Activated effector memory CD4-positive, alpha-beta T cell treated with anti-CD3 and anti-CD28 coated beads, Interleukin-2, amount 50 U/mL, for 16 hours (primary cell): ENCODE measurements around the gene CYTH1.

Source experiments
- DNase-seq: peaks from one replicate; pipeline ENCODE4 v3.0.0-alpha.2; 2020

CYTH1 gene

DNA sequence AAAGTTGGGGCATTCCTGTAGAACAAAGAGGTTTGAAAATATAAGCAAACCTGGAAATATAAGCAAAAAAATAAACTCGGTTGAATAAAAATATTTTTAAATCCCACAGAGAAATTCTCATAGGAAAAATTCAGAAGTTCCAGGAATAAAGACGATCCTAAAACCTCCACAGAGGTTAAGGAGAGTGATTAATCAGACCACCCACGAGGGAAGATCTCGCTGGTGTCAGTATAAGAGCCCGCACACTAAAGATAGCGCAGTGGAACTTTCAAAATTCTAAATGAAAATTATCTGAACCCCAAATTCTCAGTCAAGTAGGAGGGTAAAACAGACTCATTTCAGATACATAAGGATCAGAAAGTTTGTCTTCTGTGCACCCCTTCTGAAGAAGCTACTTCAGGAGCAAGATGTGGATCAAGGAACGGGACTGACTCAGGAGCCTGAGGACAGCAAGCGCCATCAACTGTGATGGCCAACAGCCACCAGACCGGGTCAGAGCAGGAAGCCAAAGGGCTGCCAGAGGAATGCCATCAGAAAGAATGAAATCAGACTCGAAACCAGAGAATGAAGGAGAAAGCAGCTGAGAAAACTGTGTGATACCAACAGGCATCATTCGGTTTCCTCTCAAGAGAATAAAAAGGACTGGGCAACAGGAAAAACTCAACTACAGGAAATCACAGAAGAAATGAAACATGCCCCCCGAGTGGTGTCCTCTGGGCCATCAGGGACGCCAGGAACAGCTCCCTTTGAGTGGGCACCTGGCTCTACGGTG lies 66.9 kb downstream of the CYTH1 start:
- no peak for DNase-seq

- no peak for DNase-seq
Observed at GRCh38 chr17:78714534-78714933, 67.5 kb downstream of the CYTH1 start.

GRCh38 chr17:78712043-78712442 lies 70.0 kb downstream of the CYTH1 start:
- no peak for DNase-seq

DNA sequence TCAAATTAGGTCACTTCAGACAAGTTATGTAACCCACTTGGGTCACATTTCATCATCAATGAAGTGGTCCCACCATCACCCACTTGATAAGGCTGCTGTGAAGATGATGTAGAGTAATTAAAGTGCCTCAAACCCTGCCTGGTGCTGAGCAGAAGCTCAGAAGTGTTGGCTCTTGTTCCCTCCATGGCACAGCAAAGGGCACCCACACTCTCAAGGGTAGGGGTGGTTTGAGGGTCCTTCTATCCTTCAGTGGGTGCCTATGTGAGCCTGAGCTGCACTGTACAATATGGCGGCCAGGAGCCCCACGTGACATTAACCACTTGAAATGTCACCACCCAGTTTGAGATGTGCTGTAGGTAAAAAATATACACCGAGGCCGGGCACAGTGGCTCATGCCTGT lies 71.5 kb downstream of the CYTH1 start:
- DNase-seq = no peak

GRCh38 chr17:78709751-78710181 lies 72.3 kb downstream of the CYTH1 start:
- no peak for DNase-seq

DNA sequence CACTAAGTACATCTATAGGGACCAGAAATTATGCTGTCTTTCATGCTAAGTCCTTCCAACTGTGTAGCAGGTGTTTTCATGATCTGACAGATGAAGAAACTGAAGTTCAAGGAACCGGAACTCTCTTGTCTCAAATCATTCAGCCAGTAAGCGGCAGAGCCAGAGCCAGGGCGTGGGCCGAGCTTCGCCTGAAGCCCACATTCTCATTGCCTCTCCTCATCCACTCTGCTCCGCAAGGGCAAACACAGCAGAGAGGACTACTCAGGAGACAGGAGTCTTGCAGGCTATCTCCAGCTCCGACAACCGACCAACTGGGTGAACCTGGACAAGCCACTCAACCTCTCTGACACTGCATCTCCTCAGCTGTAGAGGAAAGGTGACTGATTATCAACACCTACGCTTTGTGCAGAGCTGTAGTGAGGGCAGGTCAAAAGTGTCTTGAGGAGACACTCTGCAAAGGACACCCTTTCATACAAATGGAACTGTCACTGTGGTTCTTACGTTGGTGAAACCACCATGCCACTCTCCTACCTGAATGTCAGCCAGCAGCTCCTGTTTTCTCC lies 72.9 kb downstream of the CYTH1 start:
- DNase-seq = no peak

DNA sequence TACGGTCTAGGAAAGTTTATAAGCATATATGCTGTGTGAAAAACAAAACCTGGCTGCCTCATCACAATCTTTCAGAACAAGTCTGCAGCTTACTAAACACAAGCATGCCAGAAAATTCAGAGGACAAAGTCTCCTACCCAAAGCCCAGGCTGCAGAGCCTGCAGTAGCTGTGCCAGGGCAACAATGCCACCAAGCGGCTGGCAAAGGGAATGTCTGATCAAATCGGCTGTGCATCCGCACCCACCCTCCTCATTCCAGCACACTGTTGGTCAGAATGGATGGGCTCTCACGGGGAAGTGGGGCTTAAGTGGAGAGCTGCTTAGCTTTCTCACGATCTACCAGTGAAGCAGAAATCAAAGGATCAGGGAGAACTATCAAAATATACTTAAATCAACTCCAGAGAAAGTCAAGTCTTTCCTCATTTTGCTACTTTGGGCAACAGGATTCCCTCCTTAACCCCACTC lies 73.5 kb downstream of the CYTH1 start:
- DNase-seq = peak; percentile 86

GRCh38 chr17:78707923-78708322 lies 74.2 kb downstream of the CYTH1 start:
- no peak for DNase-seq

GRCh38 chr17:78707016-78707415 lies 75.1 kb downstream of the CYTH1 start:
- no peak for DNase-seq

DNA sequence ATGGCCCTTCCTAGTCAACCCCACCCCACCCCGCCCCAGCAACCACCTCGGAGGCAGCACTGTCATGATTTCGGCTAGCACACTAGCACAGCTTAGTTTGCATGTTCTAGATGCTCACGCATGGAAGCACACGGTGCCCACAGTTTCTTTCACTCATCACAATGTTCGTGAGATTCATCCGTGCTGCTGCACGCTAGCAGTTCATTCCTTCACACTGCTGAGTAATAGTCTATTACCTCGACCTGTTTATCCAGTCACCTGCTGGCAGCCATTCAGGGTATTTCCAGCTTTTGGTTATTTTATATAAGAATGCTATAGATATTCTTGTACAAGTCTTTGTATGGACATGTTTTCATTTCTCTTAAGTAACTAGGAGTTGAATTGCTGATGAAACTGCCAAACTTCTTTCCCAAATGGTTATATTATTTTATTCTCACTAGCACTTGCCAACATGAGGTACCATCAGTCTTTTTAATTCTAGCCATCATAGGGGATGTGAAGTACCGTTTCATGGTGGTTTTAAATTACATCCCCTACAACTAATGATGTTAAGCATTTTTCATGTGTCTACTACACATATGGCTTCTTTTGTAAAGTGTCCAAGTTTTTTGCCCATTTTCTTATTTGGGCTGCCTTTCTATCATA lies 75.7 kb downstream of the CYTH1 start:
- DNase-seq = no peak

- DNase-seq = no peak
Observed at GRCh38 chr17:78705071-78705470, 77.0 kb downstream of the CYTH1 start.

GRCh38 chr17:78704594-78704993 lies 77.5 kb downstream of the CYTH1 start:
- DNase-seq = no peak

- DNase-seq = no peak
Observed at GRCh38 chr17:78697554-78698343, 84.3 kb downstream of the CYTH1 start.

GRCh38 chr17:78697122-78697521 lies 85.0 kb downstream of the CYTH1 start:
- DNase-seq = no peak

DNA sequence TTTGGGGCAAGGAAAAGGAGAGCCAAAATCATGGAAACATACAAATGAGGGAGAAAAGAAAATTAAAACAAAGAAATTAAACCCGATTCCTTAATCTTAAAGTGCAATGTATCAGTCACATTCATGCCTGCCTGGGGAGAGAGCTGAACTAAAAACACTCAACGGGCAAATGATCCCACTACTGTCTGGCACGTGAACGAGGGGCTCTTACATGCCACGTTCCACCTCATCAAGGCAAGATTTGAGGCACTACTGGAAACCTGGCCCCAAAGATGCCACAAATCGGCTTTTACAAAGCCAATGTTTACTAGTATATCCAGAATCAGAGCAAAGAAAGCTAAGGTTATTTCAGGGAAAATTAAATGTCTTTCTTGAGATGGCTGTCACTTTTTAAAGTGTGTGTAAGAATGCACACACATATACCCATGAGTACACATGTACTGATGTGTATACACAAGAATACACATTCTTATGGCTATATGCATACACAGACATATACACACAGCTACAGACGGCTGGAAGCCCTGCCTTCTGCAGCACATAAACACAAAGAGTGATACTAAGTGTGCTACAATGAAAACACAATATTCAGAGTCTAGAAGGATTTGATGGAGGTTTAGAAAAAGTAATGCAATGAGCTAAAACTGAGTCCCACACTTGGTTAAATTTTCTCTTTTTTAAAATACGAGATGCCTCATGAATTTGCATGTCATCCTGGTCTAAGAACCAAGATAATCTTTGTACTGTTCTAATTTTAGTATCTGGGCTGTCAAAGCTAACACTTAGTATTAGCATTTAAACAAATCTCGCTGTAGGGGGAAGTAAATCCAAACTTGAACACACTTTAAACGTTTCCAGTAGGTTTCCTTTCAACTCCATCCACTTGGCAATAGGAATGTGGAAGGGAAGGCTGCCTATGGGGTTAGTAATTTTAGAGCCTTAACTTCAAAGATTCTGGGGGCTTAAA lies 85.8 kb downstream of the CYTH1 start:
- no peak for DNase-seq

DNA sequence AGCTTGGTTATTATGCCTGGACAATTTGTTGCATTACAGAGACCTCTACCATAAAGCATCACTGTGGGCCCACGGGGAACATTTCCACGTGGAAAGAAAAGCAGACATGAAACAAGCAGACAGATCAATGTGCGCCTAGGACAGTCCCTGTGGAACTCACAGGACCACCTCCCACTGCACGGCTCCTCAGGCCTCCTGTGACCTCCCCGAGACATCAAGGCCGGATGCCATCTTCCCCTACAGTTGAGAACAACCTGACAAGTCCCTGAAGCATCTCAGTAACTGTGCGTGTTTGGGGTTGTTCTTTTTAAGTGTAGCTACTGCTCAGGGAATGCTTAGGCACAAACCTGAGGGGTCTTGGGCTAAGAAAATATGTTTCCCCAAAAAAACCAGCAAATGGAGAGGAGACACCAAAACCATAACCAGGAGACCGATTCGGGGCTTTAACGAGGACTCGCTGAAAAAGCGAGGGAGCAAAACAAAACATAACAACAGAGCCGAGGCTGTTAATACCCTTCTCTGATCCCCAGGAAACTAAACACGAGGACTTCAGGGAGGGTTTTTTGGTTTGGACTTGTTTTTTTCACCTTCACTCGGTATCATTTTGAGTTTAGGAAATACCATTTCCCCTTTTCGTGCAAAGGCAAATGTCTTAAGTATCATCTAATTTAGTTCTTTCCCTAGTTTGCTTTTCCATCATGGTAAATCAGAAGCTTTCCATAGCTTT lies 87.1 kb downstream of the CYTH1 start:
- DNase-seq = no peak

DNA sequence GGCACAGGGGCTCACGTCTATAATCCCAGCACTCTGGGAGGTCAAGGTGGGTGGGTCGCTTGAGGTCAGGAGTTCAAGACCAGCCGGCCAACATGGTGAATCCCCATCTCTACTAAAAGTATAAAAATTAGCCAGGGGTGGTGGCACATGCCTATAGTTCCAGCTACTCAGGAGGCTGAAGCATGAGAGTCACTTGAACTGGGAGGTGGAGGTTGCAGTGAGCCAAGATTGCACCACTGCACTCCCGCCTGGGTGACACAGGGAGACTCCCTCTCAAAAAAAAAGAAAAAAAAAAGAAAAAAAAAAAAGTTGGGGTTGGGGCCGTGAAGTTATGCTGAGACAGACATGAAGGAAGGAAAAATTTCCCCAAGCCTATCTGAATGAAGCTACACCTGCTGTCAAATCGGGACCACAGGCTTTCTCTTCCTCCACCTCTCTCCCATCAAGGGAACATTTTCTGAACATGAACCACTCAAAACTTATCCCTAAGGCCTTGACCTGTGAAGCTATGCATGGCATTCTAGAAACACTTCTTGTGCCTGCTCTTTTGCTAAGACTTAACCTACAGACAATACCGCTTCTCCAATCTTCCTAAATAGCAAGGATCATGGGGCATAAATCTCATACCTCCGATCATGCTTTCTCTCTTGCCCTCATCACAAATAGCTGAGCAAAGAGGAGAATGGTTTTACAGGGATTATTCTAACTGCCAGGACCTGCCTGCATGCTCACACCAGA lies 88.6 kb downstream of the CYTH1 start:
- DNase-seq = no peak

- no peak for DNase-seq
Observed at GRCh38 chr17:78692460-78693010, 89.5 kb downstream of the CYTH1 start.

DNA sequence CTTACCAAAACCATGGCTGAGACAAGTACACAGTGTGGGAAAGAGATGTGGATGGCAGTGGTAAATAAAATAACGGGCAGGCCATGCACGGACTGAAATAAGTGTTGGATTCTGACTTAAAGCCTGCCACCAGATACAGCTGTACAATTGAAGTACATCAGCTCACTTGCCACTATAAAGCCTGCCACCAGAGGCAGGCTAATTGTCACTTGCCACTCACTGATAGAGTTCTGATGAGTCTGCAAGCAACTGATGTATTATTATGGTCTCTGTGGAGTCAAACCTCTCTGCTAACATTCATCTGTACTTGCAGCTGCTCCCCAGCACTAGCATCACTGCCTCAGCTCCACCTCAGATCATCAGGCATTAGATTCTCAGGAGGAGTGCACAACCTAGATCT lies 93.0 kb downstream of the CYTH1 start:
- DNase-seq = no peak

- no peak for DNase-seq
Observed at GRCh38 chr17:78687944-78688343, 94.1 kb downstream of the CYTH1 start.
